NCI-H510A (cell line): ENCODE data around the gene MAP4K3.
A peak's percentile ranks its signal among the peaks of the same experiment; 100 is the strongest.

ENCODE experiments used
- DNase-seq: peaks from one replicate; lab custom pipeline; 2025; lab: John Stamatoyannopoulos, UW

MAP4K3 gene

DNA sequence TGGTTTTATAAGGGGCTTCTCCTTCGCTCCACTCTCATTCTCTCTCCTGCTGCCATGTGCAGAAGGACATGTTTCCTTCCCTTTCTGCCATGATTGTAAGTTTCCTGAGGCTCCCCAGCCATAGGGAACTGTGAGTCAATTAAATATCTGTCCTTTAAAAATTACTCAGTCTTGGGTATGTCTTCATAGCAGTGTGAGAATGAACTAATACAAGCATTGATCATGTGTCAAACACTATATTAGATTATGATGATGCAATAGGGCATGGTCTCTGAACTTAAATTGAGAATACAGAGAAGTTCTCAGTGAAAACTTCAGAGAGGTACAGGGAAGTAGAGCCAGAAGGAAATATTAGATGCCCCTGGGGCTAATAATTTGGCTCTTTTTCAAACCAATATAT, 5.9 kb upstream of the MAP4K3 start:
- DNase-seq, result no peak

DNA sequence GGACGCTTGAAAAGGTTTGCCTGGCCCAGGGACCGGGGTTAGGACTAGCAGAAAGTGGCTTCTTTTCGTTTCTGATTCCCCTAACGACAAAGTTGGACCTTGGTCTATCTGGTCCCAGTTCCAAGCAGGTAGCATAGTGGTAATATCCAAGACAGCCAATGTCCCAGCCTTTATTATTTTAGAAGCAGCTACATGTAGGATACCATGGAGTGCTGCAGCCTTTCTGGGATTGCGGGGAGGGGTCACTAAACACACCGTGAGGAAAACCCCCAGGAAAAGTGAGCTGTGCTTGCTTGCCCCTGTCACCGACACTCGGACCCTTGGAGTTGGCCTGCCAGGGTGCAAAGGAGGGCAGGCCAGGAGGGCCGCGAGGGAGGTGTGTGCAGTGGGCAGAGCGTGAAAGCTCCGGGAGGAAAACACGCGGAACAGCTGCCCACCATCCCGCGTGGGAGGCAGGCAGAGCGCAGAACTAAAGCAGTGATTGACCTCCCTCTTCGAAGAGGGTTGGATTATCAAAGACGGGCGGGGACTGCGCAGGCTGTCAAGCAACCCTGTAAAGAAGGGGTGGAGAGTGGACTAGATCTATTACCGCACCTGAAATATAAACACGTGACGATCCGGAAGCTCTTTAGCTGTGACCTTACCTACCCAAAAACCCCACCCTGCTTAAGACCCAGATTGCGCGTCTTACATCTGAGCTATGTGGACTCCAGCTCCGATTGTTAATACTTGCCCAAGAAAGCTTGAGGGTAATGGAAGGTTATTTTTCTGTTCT, 624 bp upstream of the MAP4K3 start:
- peak; percentile 30 for DNase-seq

DNA sequence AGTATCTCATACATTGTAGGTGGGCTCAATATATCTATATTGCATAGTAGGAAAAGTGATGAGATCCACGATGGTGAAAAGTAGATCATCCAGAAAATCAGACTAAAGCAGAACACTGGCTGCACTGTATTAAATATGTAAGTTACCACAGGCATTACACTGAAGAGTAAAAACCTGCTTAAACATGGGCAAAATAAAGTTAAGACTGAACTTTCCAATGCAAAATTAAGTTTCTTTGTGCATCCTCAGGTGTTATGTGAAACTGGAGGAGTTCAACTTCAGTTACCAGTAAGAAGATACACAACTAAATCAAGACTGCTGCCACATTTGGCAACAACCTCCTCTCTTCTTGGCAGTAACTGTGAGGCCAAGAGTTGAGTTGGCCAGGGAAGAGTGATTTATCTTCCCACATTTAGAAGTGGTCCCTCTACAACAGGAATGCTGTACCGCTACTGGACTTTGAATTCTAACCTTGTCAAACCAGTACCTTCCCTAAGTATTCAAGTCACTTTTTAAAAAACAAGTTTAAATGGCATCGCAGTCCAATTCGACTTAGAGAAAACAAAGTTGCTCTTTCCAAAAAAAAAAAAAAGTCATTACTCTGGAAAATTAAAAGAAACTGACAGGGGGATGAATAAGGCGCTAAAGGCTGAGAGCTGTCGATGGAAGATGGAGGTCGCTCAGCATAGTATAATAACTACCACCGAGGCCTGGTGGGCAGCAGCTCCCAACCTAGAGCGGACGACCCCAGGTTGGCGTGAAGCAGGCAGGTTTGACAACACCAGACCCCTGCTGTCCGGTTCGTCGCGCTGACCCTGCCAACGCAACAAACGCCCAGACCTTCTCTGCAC, 1.1 kb downstream of the MAP4K3 start:
- DNase-seq, result no peak

DNA sequence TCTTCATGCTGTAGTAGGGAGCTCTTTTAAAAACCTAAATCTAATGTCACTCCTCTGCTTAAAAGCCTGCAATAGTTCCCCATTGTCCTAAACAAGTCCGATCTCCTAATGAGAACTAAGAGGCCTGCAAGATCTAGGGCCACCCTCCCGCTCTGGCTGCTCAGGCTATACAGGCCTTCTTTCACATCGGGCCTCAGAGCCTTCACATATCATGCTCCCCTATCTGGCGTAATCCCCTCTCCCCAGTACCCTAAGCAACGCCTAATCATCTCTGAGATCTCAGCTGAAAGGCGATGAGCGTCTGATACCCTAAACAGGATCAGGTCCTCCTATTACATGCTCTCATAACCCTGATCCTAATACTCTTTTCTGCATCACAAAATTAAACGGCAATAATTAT, 1.9 kb downstream of the MAP4K3 start:
- DNase-seq, result no peak

DNA sequence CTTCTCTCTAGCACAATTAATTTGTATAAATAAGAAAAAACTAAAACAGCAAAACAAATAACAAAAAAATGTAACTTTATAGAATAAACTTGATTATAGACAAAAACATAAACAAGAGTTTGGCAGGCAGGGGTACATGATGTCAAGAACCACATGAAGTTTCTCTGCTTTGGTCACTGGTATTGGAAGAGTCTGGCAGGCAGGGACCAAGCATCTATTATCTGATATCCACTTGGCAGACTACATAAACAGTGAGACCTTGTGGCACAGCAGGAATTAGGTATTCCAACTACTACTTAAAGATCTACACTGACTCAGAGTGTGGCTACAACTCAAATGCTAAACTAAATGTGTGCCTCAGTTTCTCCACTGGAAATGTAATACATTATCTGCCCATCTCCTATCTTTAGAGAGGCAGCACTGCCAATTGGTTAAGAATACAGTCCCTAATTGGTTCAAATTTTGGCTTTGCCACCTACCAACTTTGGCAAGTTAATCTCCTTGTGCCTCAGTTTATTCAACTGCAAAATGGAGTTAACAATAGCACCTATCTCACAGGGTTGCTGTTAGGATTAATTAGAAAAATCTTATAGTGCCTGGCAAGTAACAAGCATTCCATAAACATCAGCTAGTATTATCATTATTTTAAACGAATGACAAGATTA, 2.7 kb downstream of the MAP4K3 start:
- no peak for DNase-seq

DNA sequence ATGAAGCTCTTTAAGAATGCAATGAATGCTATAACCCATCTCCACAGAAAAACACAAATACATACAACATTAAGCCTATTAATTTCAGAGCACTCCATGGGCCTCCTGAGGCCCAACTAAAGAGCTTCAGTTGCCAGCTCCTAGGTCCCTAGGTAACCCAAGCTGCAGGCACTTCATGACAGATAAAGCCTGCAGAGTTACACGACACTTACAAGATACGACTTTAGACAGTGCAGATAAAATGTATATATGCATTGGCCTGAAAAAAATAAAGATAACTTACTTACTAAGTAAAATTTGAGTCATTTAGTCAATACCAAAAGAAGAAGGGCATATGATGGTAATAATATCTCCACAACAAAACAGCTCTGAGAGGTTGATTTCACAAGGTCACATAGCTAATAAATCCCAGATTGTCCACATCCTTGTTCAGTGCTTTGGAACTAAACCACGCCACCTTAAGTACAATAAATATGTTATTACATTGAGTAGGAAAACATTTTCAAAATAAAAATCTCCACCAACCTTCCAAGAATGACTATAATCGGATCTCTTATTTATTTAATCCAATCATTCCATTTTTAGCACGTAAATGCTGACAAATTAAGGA, 3.4 kb downstream of the MAP4K3 start:
- no peak for DNase-seq

DNA sequence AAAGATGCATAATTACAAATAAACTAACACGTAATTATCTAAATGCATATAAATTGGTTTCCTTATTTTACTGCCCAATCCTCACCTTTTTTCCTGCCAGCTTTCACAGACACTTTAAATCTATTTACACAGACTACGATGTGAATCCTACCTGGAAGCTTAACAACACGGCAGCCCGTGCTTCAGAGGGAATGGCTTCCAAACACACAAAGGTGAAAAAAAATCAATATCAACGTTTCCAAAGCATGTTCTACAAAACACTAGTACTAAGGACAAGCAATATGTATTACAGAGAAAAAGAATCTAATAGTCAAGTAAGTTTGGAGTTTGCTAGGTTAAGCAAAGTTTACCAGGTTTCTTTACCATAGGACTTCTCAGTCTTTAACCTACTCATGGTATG, 4.4 kb downstream of the MAP4K3 start:
- DNase-seq, result no peak

DNA sequence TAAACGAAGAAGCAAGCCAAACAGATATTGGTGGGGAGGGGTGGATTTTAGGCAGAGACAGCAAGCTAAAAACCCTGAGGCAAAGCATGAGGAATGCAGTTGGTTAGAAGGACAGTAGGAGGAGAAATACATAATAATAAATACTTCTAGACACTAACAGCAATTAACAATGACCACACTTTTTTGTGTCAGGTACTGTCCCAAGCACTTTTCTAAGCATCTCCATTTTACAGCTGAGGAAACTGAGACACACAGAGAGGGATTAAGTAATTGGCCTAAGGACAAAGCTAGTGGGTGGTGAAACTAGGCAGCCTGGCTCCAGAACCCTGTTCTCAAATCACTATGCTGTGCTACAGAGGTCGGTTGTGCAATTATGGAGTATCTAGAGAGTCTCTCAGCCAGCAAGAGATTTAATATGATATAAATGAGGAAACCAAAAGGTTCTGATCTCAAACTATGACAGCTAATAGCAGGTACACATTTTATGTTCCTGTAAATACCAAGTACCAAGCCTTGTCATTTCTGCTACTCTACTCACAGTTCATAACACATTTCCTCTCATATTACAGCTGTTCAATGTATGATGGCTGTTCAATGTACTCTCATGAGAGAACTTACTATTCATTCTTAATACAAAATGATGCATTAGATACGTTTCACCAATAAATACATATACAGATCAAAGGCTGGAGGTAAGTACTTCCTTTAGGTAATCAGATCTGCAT, 5.3 kb downstream of the MAP4K3 start:
- no peak for DNase-seq

DNA sequence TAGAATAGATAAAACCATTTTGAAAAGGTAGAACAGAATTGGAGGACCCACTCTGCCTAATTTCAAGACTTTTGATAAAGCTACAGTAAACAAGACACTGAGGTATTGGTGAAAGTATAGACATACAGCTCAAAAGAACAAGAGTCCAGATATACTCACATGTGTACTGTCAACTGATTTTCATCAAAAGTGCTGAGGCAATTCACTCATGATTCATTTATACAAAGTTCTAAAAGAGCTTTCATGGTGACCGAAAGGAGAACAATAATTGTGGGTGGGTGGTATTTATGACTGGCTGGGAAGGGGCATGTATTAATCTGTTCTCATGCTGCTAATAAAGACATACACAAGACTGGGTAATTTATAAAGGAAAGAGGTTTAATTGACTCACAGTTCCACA, 7.3 kb downstream of the MAP4K3 start:
- DNase-seq, result no peak

DNA sequence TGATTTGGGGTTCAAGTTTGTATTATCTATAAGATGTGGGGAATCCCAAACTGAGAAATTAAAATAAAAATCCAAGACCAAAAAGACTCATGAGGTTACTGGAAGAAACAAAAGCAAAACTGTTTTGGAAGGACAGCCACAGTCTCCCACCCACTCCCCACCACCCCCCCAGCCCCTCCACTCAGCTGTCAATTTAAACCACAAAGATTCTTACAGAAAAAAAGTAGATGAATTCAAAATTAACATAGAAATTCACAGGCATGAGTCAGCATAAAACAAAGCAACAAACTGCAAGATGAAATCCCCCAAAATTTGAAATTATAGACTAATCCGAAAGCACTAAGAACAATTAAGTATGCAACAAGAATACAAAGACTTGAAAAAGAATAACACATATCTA, 12.1 kb downstream of the MAP4K3 start:
- DNase-seq, result no peak

DNA sequence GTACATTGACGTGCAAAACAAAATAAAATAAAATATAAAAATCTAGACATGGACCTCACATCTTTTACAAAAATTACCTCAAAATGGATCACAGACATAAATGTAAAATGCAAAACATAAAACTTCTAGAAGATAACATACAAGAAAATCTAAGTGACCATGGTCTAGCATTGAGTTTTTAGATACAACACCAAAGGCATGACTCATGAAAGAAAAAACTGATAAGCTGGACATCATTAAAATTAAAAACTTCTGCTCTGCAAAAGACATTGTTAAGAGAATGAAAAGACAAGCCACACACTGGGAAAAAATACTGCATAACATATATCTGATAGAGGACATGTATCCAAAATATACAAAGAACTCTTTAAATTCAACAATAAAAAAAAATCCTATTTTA, 14.4 kb downstream of the MAP4K3 start:
- no peak for DNase-seq

DNA sequence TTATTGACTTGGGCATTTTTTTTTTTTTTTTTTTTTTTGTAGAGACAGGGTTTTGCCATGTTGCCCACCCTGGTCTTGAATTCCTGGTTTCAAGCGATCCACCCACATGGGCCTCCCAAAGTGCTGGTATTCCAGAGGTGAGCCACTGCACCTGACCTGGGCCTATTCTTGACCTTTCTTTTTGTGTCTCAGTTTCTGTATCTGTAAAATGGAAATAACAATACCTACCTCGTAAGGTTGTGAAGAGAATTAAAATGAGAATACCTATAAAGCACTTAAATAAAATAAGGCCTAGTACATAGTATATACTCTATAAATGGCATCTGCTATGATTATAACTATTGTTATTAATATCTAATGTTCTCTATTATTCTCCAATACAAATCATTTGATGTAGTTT, 15.7 kb downstream of the MAP4K3 start:
- DNase-seq, result no peak

DNA sequence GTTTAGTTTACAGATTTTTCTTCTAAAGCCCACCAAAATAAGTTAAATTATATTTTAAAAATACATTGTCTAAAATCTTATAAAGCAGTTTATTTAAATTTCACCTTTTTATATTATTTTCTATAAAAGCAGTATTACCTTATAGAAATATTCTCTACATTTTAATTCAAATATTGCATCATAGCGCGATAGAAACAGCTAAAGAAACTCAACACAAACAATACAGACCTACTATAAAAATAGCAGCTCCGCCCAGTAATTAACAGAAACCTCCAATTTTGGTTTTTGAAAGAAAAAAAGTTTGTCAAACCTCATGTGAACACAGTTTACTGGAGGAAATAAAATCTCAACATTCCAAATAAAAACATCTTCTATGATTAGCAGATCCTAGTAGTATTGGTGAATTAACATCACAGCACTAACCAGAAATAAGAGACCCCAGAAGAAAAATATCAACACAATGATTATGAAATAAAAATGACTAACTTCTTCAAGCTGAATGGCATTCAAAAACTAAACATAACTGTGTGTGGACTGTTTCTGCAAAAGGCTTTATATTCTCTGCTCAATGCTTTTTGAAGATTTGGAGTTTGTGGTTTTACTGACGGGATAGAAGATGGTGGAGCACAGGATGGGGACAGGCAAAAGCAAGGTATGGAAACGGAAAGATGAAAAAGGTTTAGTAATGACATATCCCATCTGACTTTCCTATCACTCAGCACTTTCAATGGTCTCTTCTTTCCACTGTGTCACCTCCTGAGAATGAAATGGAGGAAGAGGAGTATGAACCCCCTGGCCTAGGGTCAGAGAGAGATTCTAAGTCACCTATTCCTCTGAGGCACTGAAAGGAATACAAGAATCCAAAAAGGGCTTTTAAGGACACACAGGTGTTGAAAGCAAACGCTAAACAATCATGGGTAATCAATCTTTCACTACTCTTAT, 17.5 kb downstream of the MAP4K3 start:
- DNase-seq, result no peak

DNA sequence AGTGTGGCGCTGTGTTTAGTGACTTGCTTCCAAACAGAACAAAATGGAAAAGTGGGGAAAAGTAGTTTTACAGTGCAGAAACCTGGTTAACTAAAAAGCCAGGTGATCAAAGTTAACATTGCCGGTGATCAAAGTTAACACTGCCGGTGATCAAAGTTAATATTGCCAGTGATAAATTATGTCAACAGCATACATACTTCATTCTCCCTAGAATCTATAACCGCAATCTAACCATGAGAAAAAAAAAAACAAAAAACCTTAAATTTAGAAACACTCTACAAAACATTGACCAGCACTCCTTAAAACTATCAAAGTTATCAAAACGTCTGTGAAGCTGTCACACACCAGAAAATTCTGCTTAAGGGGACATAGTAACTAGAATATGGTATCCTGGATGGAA, 18.6 kb downstream of the MAP4K3 start:
- DNase-seq, result no peak

DNA sequence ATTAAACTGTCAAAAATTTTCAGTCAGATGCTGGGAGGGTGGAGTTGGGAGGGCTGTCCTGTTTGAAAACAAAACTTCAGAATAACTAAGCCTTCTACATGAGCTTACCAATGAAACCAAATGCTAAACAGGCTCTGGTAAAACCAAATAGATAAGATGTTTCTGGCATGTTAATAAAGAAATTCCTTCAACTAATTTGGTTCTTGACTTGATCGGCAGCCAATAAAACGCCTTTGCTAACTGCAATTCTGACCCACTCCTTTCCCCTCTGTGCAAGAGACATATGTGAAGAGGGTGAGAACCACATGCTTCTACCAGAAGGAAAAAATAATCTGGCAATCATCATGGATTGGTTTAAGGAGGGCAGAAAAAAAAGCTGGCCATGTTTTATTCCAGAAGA, 20.9 kb downstream of the MAP4K3 start:
- DNase-seq, result no peak

DNA sequence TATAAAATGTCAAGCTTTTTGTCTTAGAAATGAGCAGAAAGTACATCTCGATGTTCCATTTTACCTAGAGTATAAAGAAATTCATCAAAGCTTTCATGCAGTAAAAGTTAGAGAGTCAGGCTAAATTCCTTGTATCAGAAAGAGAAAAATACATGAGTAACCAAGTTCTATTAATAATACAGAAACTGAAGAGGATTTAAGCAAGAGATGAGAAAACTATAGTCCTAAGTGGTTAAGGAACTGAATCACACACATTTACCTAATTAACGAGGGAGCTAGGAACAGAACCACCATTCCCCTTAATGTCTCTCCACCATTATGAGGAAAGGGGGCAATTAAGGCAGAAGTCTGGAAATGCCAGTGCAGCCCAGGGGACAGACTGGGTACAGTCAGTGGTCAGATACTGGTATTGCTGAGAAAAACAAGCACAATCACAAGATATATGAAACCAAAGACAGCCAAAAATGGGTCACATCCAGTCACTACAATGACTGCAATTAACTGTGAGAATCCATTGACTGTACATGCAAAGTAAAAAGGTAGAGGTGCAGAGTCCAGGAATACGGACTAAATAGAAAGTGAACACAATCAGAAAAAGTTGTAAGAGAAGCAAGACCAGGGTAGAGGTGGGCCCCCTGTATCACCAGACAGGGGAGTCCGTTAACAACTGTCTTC, 23.9 kb downstream of the MAP4K3 start:
- DNase-seq, result no peak

DNA sequence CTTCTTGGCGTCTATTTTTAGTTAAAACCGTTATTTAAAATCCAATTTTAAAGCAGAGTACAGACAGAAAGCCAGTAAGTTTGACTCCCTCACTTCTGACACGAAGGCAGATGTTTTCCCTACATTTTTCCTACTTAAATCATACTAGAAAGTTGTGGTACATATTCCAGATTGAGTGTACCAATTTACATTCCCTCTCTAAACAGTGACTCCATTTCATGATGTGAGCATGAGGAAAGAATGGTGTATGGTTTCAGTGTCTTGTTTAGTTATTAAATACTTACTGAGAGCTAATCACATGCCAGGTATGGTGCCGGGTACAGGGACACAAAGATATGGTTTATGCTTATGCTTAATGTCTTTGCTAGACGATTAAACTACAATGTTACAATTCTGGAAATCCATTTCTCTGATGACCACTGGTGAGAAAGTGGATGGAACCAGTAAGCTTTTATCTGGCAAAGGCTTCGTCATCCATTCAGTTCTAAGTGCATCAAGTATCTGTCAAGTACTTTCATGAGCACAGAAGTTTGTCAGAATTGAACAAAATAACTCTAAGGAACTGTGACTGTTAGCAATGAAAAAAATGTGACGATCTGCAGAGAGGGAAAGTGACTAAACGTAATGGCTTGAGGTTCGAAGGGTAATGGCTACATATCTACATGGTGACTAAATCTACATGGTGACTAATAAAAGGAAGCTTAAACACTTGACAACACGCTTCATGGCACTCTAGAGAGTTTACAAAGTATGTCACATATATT, 25.7 kb downstream of the MAP4K3 start:
- DNase-seq, result no peak

DNA sequence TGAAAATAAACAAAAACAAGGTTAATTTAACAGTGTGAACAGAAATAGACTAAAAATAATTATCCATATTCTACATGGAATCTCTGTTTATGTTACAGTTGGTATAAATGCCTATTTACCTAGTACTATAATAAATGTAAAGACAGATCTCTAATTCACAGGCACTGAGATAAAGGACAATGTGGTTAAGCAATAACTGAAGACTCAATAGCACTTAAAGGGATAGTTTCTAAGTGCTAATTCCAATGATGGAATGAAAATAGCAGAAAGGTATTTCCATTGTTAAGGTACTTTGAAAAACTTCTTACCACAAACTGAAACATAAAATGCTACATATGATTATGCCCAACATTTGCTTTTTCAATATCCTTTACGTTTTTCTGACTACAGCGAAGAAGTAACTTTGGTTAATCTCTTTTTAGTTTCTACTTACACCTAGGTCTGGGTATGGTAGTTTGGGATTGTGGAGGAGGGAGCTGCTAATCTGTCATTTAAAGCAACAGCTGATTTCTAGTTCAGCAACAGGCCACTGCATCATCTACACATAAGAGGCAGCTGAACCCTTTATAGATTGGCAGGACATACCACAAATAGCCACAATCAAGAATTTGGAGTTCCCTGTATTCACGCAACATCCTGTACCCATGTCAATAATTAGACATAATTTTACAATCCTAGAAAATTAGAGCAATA, 27.2 kb downstream of the MAP4K3 start:
- no peak for DNase-seq
